Osteocyte (in vitro differentiated cells): ENCODE data around the gene PUM1. TPM values are rescaled to one million over a fixed set of nuclear protein-coding genes. Genes with fewer than 3 reads are reported as not detected.

Experiments used
- DNase-seq: peaks from one replicate; pipeline ENCODE4 v3.0.0; 2021; ENCODE audit warnings: mixed read lengths; ENCODE audit not compliant: unreplicated experiment; ENCODE audit errors: extremely low spot score
- H3K27ac Mint-ChIP-seq: one replicate; pipeline ENCODE4 v1.8.0; 2021; ENCODE audit warnings: mild to moderate bottlenecking, mixed read lengths; ENCODE audit not compliant: unreplicated experiment
- H3K27me3 Mint-ChIP-seq: one replicate; pipeline ENCODE4 v1.8.0; 2021; ENCODE audit warnings: mixed read lengths; ENCODE audit not compliant: unreplicated experiment
- H3K36me3 Mint-ChIP-seq: one replicate; pipeline ENCODE4 v1.8.0; 2021; ENCODE audit warnings: mixed read lengths; ENCODE audit not compliant: unreplicated experiment
- H3K4me1 Mint-ChIP-seq: one replicate; pipeline ENCODE4 v1.8.0; 2021; ENCODE audit warnings: mixed read lengths; ENCODE audit not compliant: unreplicated experiment
- H3K4me3 Mint-ChIP-seq: one replicate; pipeline ENCODE4 v1.8.0; 2021; ENCODE audit warnings: mild to moderate bottlenecking, moderate library complexity, mixed read lengths; ENCODE audit not compliant: unreplicated experiment
- H3K9me3 Mint-ChIP-seq: one replicate; pipeline ENCODE4 v1.8.0; 2021; ENCODE audit warnings: mixed read lengths; ENCODE audit not compliant: unreplicated experiment
- total RNA-seq: library from RNA; stranded (reverse); gene quantifications from 2 replicates; pipeline ENCODE4 v1.2.1, GENCODE V29; 2021
- TF ChIP-seq, protein P1 (sequence below): fragments of 200-600 bp; sonication (generic); IDR thresholded peaks from 2 replicates; pipeline ENCODE4 v1.5.0; 2021; ENCODE audit warnings: antibody characterized with exemption, mild to moderate bottlenecking, moderate library complexity

Gene PUM1
- total RNA-seq, 1 donor from 2014 or later = 145 TPM

DNA sequence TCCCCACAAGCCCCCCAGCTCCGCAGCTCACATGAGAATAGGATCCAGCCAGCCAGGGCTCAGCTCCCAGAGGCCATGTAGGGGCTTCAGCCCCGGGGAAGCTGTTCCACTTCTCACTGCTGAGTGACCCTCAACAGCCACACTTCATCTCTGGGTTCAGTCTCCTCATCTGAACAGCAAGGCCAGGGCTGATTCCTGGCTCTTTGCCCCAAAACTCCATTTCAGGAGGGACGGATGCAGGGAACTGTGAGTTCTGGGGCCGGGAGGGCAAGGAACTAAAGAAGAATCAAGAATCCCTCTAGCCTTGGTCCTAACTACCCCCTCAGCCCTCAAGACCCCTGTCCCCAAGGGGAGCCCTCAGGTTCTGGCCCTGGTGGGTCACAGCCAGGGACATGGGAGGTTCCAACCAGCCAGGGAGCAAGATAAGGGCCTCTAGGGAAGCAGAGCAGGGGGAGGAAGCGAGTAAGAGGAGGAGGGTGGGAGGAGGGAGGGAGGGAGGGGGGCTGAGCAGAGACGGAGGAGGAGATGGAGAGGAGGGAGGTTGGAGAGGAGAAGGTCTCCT lies 170.1 kb downstream of the PUM1 start:
- Mint-ChIP-seq H3K27ac (no peak overlapping the region), H3K9me3 (no peaks in the 10 kb centered on the region), H3K4me3 (no peak overlapping the region), H3K4me1 (peaks cover 5% of the 10 kb centered on the region), H3K27me3 (no peaks in the 10 kb centered on the region), H3K36me3 (no peaks in the 10 kb centered on the region)
- no peak for DNase-seq
- TF ChIP-seq, protein P1, sequence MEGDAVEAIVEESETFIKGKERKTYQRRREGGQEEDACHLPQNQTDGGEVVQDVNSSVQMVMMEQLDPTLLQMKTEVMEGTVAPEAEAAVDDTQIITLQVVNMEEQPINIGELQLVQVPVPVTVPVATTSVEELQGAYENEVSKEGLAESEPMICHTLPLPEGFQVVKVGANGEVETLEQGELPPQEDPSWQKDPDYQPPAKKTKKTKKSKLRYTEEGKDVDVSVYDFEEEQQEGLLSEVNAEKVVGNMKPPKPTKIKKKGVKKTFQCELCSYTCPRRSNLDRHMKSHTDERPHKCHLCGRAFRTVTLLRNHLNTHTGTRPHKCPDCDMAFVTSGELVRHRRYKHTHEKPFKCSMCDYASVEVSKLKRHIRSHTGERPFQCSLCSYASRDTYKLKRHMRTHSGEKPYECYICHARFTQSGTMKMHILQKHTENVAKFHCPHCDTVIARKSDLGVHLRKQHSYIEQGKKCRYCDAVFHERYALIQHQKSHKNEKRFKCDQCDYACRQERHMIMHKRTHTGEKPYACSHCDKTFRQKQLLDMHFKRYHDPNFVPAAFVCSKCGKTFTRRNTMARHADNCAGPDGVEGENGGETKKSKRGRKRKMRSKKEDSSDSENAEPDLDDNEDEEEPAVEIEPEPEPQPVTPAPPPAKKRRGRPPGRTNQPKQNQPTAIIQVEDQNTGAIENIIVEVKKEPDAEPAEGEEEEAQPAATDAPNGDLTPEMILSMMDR = no peak

DNA sequence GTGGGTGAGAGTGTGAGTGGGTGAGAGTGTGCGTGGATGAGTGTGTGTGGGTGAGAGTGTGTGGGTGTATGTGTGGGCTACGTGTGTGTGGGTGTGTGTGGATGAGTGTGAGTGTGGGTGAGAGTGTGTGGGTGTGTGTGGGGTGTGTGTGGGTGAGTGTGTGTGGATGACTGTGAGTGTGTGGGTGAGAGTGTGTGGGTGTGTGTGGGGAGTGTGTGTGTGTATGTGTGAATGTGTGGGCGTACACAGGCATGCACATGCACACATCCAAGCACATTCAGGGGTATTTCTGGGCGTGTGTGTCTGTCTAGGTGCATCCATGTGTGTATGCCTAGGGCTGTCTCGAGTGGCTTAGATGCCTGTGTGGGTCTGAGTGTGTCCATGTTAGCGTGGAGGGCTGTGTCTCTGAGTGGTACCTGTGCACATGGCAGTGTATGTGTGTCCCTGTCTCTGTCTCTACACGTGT lies 171.0 kb downstream of the PUM1 start:
- Mint-ChIP-seq H3K4me3 (no peak overlapping the region), H3K9me3 (no peaks in the 10 kb centered on the region)

DNA sequence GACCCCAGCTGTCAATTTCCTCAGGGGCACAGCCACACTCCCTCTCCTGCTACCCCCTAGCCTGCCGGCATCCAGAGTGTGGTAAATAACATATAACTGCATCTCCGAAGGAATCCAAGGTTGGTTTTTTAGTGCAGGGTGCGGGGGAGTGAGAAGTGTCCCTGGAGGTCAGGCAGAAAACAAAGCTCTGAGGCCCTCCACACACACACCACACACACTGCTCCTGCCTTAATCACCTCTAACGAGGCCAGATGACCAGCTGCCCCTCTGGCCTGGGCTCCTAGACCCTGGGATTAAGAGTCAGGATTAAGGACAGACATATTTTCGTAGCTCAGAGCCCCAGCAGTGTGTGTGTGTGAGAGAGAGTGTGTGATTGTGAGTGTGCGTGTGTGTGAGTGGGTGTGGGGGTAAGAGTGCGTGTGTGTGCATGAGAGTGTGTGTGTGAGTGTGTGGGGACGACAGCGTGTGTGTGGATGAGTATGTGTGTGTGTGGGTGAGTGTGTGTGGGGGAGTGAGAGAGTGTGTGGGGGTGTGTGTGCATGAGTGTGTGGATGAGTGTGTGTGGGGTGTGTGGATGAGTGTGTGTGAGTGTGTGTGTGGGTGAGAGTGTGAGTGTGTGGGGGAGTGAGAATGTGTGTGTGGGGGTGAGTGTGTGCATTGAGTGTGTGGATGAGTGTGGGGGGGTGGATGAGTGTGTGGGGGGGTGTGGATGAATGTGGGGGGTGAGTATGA lies 171.6 kb downstream of the PUM1 start:
- Mint-ChIP-seq H3K27me3 (no peaks in the 10 kb centered on the region), H3K36me3 (no peaks in the 10 kb centered on the region), H3K9me3 (no peaks in the 10 kb centered on the region), H3K4me1 (peaks cover 10% of the 10 kb centered on the region), H3K4me3 (no peak overlapping the region), H3K27ac (no peak overlapping the region)
- no peak for DNase-seq
- TF ChIP-seq, protein P1 = no peak

More for the DNA sequence above, 171.0 kb downstream of the PUM1 start:
- Mint-ChIP-seq H3K4me1 (peaks cover 5% of the 10 kb centered on the region), H3K36me3 (no peaks in the 10 kb centered on the region), H3K27me3 (no peaks in the 10 kb centered on the region), H3K27ac (no peak overlapping the region)
- TF ChIP-seq, protein P1 = no peak
- no peak for DNase-seq

DNA sequence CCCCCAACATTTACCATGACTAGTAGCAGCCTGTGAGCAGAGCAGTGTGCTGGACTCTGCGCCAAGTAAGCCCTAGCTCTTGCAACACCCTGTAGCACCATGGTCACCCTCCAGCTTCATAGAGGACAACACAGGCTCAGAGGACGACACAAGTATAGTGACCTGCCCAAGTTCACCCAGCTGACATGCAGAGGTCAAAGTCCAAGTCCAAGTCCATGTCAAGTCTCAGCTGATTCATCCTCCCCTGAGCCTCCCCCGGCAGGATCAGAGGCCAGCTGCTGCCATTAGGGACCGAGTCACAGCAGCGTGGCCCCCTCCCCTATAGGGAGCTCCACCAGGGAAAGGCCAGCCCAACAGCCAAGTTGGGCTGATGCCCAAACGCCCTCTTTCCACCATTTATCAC lies 172.8 kb downstream of the PUM1 start:
- H3K27ac Mint-ChIP-seq = no peak overlapping the region
- TF ChIP-seq, protein P1 = no peak
- H3K36me3 Mint-ChIP-seq = no peaks in the 10 kb centered on the region
- no peak for DNase-seq
- peaks cover 23% of the 10 kb centered on the region for H3K4me1 Mint-ChIP-seq
- H3K27me3 Mint-ChIP-seq = no peaks in the 10 kb centered on the region
- H3K9me3 Mint-ChIP-seq = no peaks in the 10 kb centered on the region
- H3K4me3 Mint-ChIP-seq = no peak overlapping the region

DNA sequence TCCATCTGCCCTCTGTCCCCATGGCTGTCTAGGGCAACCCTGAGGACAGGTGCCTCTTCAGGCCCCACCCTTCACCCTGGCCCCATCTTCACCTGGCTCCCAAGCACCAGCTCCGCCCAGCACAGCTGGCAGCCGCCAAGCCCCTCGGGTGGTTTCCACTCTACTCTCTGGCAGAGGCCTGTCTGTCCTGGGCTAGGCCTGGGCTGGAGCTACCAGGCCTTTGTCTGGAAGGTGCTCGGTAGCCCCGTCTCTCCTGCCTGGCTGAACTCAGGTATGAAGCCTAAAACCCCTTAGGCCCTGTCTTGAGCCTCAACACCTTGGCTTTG lies 174.3 kb downstream of the PUM1 start:
- TF ChIP-seq, protein P1 = no peak
- Mint-ChIP-seq H3K9me3 (no peaks in the 10 kb centered on the region), H3K36me3 (no peaks in the 10 kb centered on the region), H3K4me1 (peaks cover 27% of the 10 kb centered on the region), H3K27me3 (no peaks in the 10 kb centered on the region), H3K4me3 (no peak overlapping the region), H3K27ac (no peak overlapping the region)
- DNase-seq = no peak
